ENCODE measurements around the gene XKR3.
"Not testable (repeated sequence)": the region's sequence is repeated elsewhere in the genome, so short reads cannot be mapped to it uniquely, and the experiment has no call there.

Gene XKR3

GRCh38 chr22:16803255-16803917 lies 21.8 kb downstream of the XKR3 start:
- DNase-seq, result no peak

GRCh38 chr22:16801571-16801970 lies 23.6 kb downstream of the XKR3 start:
- DNase-seq, result no peak

GRCh38 chr22:16801088-16801487 lies 24.1 kb downstream of the XKR3 start:
- DNase-seq, result no peak

- DNase-seq, result no peak
Observed at GRCh38 chr22:16800358-16800757, 24.9 kb downstream of the XKR3 start.

GRCh38 chr22:16795504-16795903 lies 29.7 kb downstream of the XKR3 start:
- not testable (repeated sequence) for DNase-seq

- no peak for DNase-seq
Observed at GRCh38 chr22:16793831-16794230, 31.4 kb downstream of the XKR3 start.

- DNase-seq, result no peak
Observed at GRCh38 chr22:16789860-16790493, 35.2 kb downstream of the XKR3 start.

GRCh38 chr22:16783930-16784354 lies 41.3 kb downstream of the XKR3 start:
- DNase-seq, result no peak

GRCh38 chr22:16783453-16783852 lies 41.8 kb downstream of the XKR3 start:
- DNase-seq, result no peak

- DNase-seq, result no peak
Observed at GRCh38 chr22:16781764-16782329, 43.4 kb downstream of the XKR3 start.

- no peak for DNase-seq
Observed at GRCh38 chr22:16781074-16781763, 44.0 kb downstream of the XKR3 start.

- DNase-seq, result no peak
Observed at GRCh38 chr22:16777284-16777924, 47.8 kb downstream of the XKR3 start.

- DNase-seq, result no peak
Observed at GRCh38 chr22:16776080-16776479, 49.1 kb downstream of the XKR3 start.

- DNase-seq, result no peak
Observed at GRCh38 chr22:16774911-16775500, 50.2 kb downstream of the XKR3 start.

- not testable (repeated sequence) for DNase-seq
Observed at GRCh38 chr22:16771569-16771968, 53.6 kb downstream of the XKR3 start.

GRCh38 chr22:16767927-16768326 lies 57.3 kb downstream of the XKR3 start:
- not testable (repeated sequence) for DNase-seq

GRCh38 chr22:16762224-16762623 lies 63.0 kb downstream of the XKR3 start:
- not testable (repeated sequence) for DNase-seq

- not testable (repeated sequence) for DNase-seq
Observed at GRCh38 chr22:16760416-16760815, 64.8 kb downstream of the XKR3 start.

- DNase-seq, result not testable (repeated sequence)
Observed at GRCh38 chr22:16749282-16749681, 75.9 kb downstream of the XKR3 start.

- DNase-seq, result not testable (repeated sequence)
Observed at GRCh38 chr22:16748160-16748929, 76.9 kb downstream of the XKR3 start.

GRCh38 chr22:16747266-16748159 lies 77.7 kb downstream of the XKR3 start:
- not testable (repeated sequence) for DNase-seq

Measured in right hindlimb (tissue), 1 donor.